OCI-LY7 (cell line): ENCODE data around the gene BTN1A1. TPM values are rescaled to one million over a fixed set of nuclear protein-coding genes. Genes with fewer than 3 reads are reported as not detected.

ENCODE experiments used
- BruUV-seq: library from RNA; stranded (reverse); fragments of 400-500 nt; replicated peaks from 2 replicates; lab custom pipeline; 2021; lab: Mats Ljungman, UMichigan
- CTCF ChIA-PET: fragments of 300-600 bp; sonication (Branson Sonifier 250); formaldehyde crosslinking; loops from one replicate; lab custom pipeline; 2022; ENCODE audit warnings: antibody characterized with exemption; ENCODE audit not compliant: unreplicated experiment; lab: Charles Lee
- POLR2A ChIA-PET: fragments of 300-600 bp; sonication (Branson Sonifier 250); formaldehyde crosslinking; loops from one replicate; lab custom pipeline; 2022; ENCODE audit warnings: antibody characterized with exemption; lab: Charles Lee
- DNase-seq: peaks from one replicate; pipeline ENCODE4 v3.0.0-alpha.2; 2015; ENCODE audit warnings: low spot score
- H2AFZ ChIP-seq: fragments of 200-600 bp; sonication (generic), shearing (Covaris generic); 2 replicates; pipeline ENCODE4 v1.6.1; 2014; ENCODE audit warnings: mild to moderate bottlenecking, antibody characterized with exemption, low read length, moderate library complexity
- H3K27ac ChIP-seq: fragments of 200-600 bp; sonication (generic); 2 replicates; pipeline ENCODE4 v1.5.1; 2014; ENCODE audit warnings: mixed run types, low read depth, mild to moderate bottlenecking, moderate library complexity, low read length, inconsistent platforms; ENCODE audit not compliant: poor library complexity, severe bottlenecking
- H3K36me3 ChIP-seq: fragments of 200-600 bp; sonication (generic); 2 replicates; pipeline ENCODE4 v1.6.1; 2014; ENCODE audit warnings: mild to moderate bottlenecking, antibody characterized with exemption, low read length, moderate library complexity, mixed read lengths; ENCODE audit not compliant: insufficient read depth
- H3K4me1 ChIP-seq: fragments of 200-600 bp; sonication (generic); 2 replicates; pipeline ENCODE4 v1.5.1; 2014; ENCODE audit warnings: mild to moderate bottlenecking, low read length; ENCODE audit not compliant: insufficient read depth, poor library complexity, severe bottlenecking
- H3K4me2 ChIP-seq: fragments of 200-600 bp; sonication (generic); 2 replicates; pipeline ENCODE4 v1.6.1; 2014; ENCODE audit warnings: mild to moderate bottlenecking, low read length
- H3K4me3 ChIP-seq: fragments of 200-600 bp; sonication (generic); 2 replicates; pipeline ENCODE4 v1.5.1; 2014; ENCODE audit warnings: mild to moderate bottlenecking, low read depth, low read length; ENCODE audit not compliant: poor library complexity, severe bottlenecking
- H3K79me2 ChIP-seq: fragments of 200-600 bp; sonication (generic); 2 replicates; pipeline ENCODE4 v1.6.1; 2016; ENCODE audit warnings: low read depth, mild to moderate bottlenecking, low read length, moderate library complexity, mixed read lengths; ENCODE audit not compliant: insufficient read depth
- H3K9me2 ChIP-seq: fragments of 200-600 bp; sonication (generic); 2 replicates; pipeline ENCODE4 v1.6.1; 2016; ENCODE audit warnings: mild to moderate bottlenecking, low read length, mixed read lengths; ENCODE audit not compliant: insufficient read depth
- H3K9me3 ChIP-seq: fragments of 200-600 bp; sonication (generic); 2 replicates; pipeline ENCODE4 v1.6.1; 2014; ENCODE audit warnings: mild to moderate bottlenecking, mixed run types, low read length, mixed read lengths
- H4K20me1 ChIP-seq: fragments of 200-600 bp; sonication (generic); 2 replicates; pipeline ENCODE4 v1.6.1; 2014; ENCODE audit warnings: mild to moderate bottlenecking, antibody characterized with exemption, low read length, moderate library complexity, mixed read lengths; ENCODE audit not compliant: insufficient read depth
- EZH2phosphoT487 ChIP-seq: fragments of 200-600 bp; sonication (generic); IDR thresholded peaks from 2 replicates; pipeline ENCODE4 v1.6.1; 2018; ENCODE audit warnings: low read depth, borderline replicate concordance, mild to moderate bottlenecking, mixed run types, antibody characterized with exemption, low read length, moderate library complexity, mixed read lengths
- intact Hi-C: fragments of 100-400 bp; cut with micrococcal nuclease; formaldehyde crosslinking; loops from one replicate; pipeline ENCODE4 v1.10.0; 2022; ENCODE audit not compliant: unreplicated experiment
- total RNA-seq, 2 experiments: library from RNA; depleted of rRNA in 1 of 2; stranded (reverse); fragments of >200 nt in 1 of 2; shearing (Covaris generic) in 1 of 2; gene quantifications; 2 replicates each; pipeline ENCODE4 v1.2.3, GENCODE V29; 2014 to 2022
- TF ChIP-seq, protein P1 (sequence below): fragments of 200-600 bp; sonication (generic); conservative IDR thresholded peaks from 2 replicates; pipeline ENCODE4 v1.5.1; 2014; ENCODE audit warnings: mild to moderate bottlenecking, antibody characterized with exemption, low read length, moderate library complexity, mixed read lengths

Gene BTN1A1
- total RNA-seq, 2 experiments from 2014 or later: 0.25 to 1.0 TPM

DNA sequence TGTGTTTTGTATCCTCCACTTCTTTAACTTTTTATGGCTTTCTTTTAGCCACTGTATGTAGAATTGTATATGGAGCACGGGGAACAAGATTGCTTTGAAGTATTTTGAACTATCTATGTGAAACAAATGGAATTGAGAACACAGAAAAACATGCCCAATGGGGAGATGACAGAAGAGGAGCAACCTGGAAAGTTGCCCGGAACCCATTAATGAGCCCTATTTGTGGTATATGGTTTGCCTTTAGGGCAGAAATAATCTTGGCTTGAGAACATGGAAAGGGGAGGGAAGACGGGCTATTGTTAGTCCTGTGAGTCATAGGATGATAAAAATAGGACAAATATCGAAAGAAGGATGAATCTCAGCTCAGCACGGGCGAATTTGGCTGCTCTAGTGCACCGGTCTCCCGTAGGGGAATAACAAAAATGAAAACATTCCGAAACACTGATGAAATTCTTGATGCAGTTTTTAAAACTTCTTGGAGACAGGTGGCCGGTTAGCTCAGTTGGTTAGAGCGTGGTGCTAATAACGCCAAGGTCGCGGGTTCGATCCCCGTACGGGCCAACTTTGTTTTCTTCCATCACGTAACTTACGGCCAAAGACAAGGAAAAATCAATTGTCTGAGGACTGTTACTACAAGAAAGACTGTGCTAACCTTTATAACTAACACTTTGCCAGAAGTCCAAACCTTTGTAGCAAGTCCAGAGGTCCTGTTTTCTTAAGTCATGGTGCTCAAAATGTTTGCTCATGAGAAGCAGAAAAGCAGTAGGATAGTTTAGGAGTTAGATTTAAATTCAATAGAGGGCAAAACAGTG lies 53.7 kb downstream of the BTN1A1 start:
- POLR2A ChIA-PET: interaction anchor here (0.7 to 3.9 kb wide), 9 partner anchors 9 to 529 kb away, joined by 3 to 24 read pairs (median 4); partner anchors contain the start of gene HMGN4
- peak; percentile 84 for DNase-seq
- Histone ChIP-seq H3K27ac (peak overlapping the region; percentile 91), H4K20me1 (no peaks in the 10 kb centered on the region), H3K9me2 (no peaks in the 10 kb centered on the region), H3K4me3 (peak overlapping the region; percentile 80), H3K4me2 (peak overlapping the region; percentile 98), H3K9me3 (no peaks in the 10 kb centered on the region), H3K36me3 (no peaks in the 10 kb centered on the region), H3K4me1 (peaks cover 62% of the 10 kb centered on the region), H3K79me2 (no peaks in the 10 kb centered on the region), H2AFZ (peak overlapping the region; percentile 82)
- BruUV-seq: no TSS peak
- intact Hi-C loops: loop anchor here (1.0 to 10.0 kb wide), 6 partner anchors 17 to 921 kb away; partner anchors contain the start of gene ZNF184
- CTCF ChIA-PET: interaction anchor here (0.6 kb wide), 1 partner anchor 212 kb away, joined by 7 read pairs; no protein-coding TSS in a partner anchor
- TF ChIP-seq, protein P1, sequence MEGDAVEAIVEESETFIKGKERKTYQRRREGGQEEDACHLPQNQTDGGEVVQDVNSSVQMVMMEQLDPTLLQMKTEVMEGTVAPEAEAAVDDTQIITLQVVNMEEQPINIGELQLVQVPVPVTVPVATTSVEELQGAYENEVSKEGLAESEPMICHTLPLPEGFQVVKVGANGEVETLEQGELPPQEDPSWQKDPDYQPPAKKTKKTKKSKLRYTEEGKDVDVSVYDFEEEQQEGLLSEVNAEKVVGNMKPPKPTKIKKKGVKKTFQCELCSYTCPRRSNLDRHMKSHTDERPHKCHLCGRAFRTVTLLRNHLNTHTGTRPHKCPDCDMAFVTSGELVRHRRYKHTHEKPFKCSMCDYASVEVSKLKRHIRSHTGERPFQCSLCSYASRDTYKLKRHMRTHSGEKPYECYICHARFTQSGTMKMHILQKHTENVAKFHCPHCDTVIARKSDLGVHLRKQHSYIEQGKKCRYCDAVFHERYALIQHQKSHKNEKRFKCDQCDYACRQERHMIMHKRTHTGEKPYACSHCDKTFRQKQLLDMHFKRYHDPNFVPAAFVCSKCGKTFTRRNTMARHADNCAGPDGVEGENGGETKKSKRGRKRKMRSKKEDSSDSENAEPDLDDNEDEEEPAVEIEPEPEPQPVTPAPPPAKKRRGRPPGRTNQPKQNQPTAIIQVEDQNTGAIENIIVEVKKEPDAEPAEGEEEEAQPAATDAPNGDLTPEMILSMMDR: no peak
- TF ChIP-seq EZH2phosphoT487: no peak

DNA sequence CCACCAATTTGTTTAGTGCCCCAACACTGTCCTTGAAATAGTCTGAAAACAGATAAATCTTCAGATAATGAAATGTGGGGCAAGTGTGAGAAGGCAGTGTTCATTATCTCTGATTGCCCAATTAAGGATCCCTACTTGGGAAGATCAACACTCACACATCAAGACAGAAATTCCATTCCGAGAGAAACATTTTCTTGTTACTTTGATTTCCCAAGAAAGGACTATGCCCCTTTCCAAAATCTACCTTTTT lies 54.3 kb downstream of the BTN1A1 start:
- H3K4me2 ChIP-seq: peak overlapping the region; percentile 98
- TF ChIP-seq EZH2phosphoT487: no peak
- H2AFZ ChIP-seq: peak overlapping the region; percentile 82
- H3K36me3 ChIP-seq: no peaks in the 10 kb centered on the region
- H4K20me1 ChIP-seq: no peaks in the 10 kb centered on the region
- no peaks in the 10 kb centered on the region for H3K9me3 ChIP-seq
- H3K9me2 ChIP-seq: no peaks in the 10 kb centered on the region
- H3K4me1 ChIP-seq: peaks cover 61% of the 10 kb centered on the region
- ChIA-PET CTCF (interaction anchor here (0.6 kb wide), 1 partner anchor 213 kb away, joined by 7 read pairs; no protein-coding TSS in a partner anchor), POLR2A (interaction anchor here (0.8 to 3.9 kb wide), 7 partner anchors 9 to 231 kb away, joined by 3 to 24 read pairs (median 4); partner anchors contain the start of gene HMGN4)
- intact Hi-C loops: loop anchor here (1.0 to 10.0 kb wide), 4 partner anchors 17 to 920 kb away; partner anchors contain the start of gene ZNF184
- BruUV-seq: no TSS peak
- H3K27ac ChIP-seq: peak overlapping the region; percentile 91
- H3K79me2 ChIP-seq: no peaks in the 10 kb centered on the region
- peak overlapping the region; percentile 80 for H3K4me3 ChIP-seq
- DNase-seq: no peak

DNA sequence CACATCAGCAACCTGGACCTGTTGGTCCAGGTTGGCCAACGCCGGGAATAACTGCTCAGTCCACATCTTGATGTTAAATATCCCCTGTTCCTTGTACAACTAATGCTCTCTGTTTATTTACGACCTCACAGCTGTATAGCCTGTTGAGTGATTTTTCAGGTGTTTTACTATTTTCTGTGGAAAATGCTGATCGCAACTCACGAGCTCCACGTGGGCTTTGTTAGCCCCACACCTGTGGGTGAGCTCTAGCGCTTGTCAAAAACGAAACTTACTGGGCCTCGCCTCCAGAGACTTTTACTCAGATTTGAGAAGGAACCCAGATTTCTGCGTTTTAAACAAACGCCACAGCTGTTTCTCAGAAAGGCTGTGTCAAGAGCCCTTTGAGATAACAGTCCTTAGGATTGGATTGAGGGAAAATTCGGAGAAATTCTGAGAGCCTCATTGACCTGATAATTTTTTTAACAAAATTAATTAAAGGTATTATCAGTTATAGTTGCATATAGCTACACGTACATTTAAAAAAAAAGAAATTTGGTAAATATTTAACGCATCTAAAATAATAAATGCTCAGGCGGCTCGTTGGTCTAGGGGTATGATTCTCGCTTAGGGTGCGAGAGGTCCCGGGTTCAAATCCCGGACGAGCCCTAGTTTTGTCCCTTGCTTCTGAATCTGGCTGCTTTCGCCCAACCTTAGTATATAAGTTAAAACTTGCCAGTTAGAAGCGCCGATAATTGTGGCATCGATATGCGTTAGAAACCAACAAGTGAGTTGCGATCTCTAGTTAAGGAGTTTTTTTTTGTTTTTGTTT lies 54.8 kb downstream of the BTN1A1 start:
- intact Hi-C loops: loop anchor here (1.0 to 10.0 kb wide), 5 partner anchors 13 to 920 kb away; partner anchors contain the start of gene ZNF184
- peak; percentile 87 for DNase-seq
- H3K27ac ChIP-seq: peak overlapping the region; percentile 91
- H4K20me1 ChIP-seq: no peaks in the 10 kb centered on the region
- ChIA-PET POLR2A (interaction anchor here (0.7 to 3.9 kb wide), 7 partner anchors 18 to 232 kb away, joined by 3 to 24 read pairs (median 4); partner anchors contain the start of gene HMGN4), CTCF (interaction anchor here (0.5 kb wide), 1 partner anchor 241 kb away, joined by 3 read pairs; no protein-coding TSS in a partner anchor)
- H3K9me2 ChIP-seq: no peaks in the 10 kb centered on the region
- H3K36me3 ChIP-seq: no peaks in the 10 kb centered on the region
- H3K79me2 ChIP-seq: no peaks in the 10 kb centered on the region
- BruUV-seq: no TSS peak
- peak overlapping the region; percentile 80 for H3K4me3 ChIP-seq
- H3K4me2 ChIP-seq: peak overlapping the region; percentile 98
- H3K4me1 ChIP-seq: peaks cover 55% of the 10 kb centered on the region
- peak overlapping the region; percentile 82 for H2AFZ ChIP-seq
- H3K9me3 ChIP-seq: no peaks in the 10 kb centered on the region
- TF ChIP-seq, protein P1: no peak
- no peak for TF ChIP-seq EZH2phosphoT487
